PC-3 (cell line): Measurements from ENCODE around the gene CELA3B.
"Not testable (repeated sequence)": the region's sequence is repeated elsewhere in the genome, so short reads cannot be mapped to it uniquely, and the experiment has no call there.

Experiments used
- EZH2phosphoT487 ChIP-seq: fragments of 300-600 bp; sonication (generic); IDR thresholded peaks from 2 replicates; pipeline ENCODE4 v1.6.1; 2018; ENCODE audit warnings: mild to moderate bottlenecking, antibody characterized with exemption, low read length, borderline replicate concordance
- TF ChIP-seq, protein P1 (sequence below): fragments of 300-600 bp; sonication (generic); conservative IDR thresholded peaks from 2 replicates; pipeline ENCODE4 v1.5.1; 2017; ENCODE audit warnings: antibody characterized with exemption, low read depth, mild to moderate bottlenecking, low read length

DNA sequence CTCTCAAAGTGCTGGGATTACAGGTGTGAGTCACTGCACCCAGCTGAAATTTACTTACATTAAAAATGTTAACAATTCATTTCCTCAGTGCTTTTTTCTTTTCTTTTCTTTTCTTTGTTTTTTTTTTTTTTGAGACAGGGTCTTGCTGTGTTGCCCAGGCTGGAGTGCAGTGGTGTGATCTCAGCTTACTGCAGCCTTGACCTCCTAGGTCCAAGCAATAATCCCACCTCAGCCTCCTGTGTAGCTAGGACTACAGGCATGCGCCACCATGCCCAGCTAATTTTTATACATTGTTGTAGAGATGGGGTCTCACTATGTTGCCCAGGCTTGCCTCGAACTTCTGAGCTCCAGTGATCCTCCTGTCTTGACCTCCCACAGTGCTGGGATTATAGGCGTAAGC, 27.1 kb downstream of the CELA3B start:
- TF ChIP-seq, protein P1, sequence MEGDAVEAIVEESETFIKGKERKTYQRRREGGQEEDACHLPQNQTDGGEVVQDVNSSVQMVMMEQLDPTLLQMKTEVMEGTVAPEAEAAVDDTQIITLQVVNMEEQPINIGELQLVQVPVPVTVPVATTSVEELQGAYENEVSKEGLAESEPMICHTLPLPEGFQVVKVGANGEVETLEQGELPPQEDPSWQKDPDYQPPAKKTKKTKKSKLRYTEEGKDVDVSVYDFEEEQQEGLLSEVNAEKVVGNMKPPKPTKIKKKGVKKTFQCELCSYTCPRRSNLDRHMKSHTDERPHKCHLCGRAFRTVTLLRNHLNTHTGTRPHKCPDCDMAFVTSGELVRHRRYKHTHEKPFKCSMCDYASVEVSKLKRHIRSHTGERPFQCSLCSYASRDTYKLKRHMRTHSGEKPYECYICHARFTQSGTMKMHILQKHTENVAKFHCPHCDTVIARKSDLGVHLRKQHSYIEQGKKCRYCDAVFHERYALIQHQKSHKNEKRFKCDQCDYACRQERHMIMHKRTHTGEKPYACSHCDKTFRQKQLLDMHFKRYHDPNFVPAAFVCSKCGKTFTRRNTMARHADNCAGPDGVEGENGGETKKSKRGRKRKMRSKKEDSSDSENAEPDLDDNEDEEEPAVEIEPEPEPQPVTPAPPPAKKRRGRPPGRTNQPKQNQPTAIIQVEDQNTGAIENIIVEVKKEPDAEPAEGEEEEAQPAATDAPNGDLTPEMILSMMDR: not testable (repeated sequence)
- TF ChIP-seq EZH2phosphoT487: not testable (repeated sequence)
